Ascending aorta (tissue), 2 donors: ENCODE results near the gene METTL25B. TPM values are rescaled to one million over a fixed set of nuclear protein-coding genes. Genes with fewer than 3 reads are reported as not detected.

Source experiments
- DNase-seq, 2 donors: peaks; one replicate each; pipeline ENCODE4 v3.0.0-alpha.2; 2019; ENCODE audit warnings: low spot score in 2 of 2
- H3K27ac ChIP-seq, 2 donors: fragments of 200-600 bp; sonication (generic); one replicate each; pipeline ENCODE4 v1.5.1; 2016 to 2017; ENCODE audit warnings: mild to moderate bottlenecking in 1 of 2
- H3K27me3 ChIP-seq: fragments of 200-600 bp; sonication (generic); one replicate; pipeline ENCODE4 v1.5.1; 2017
- H3K36me3 ChIP-seq, 2 donors: fragments of 200-600 bp; sonication (generic); one replicate each; pipeline ENCODE4 v1.5.1; 2016
- H3K4me1 ChIP-seq, 2 donors: fragments of 200-600 bp; sonication (generic); one replicate each; pipeline ENCODE4 v1.5.1; 2016 to 2017; ENCODE audit warnings: mild to moderate bottlenecking in 1 of 2
- H3K4me3 ChIP-seq, 2 donors: fragments of 200-600 bp; sonication (generic); one replicate each; pipeline ENCODE4 v1.5.1; 2016 to 2017; ENCODE audit warnings: mild to moderate bottlenecking in 1 of 2
- H3K9me3 ChIP-seq, 2 donors: fragments of 200-600 bp; sonication (generic); one replicate each; pipeline ENCODE4 v1.5.1; 2016
- intact Hi-C: fragments of 100-400 bp; cut with DNase I; formaldehyde crosslinking; loops from one replicate; pipeline ENCODE4 v1.15.1; 2023
- total RNA-seq: library from RNA; depleted of rRNA; stranded (reverse); fragments of >200 nt; gene quantifications from one replicate; pipeline ENCODE4 v1.1.0, GENCODE V29; 2016
- TF ChIP-seq, protein P1 (sequence below), 3 experiments: fragments of 200-600 bp in 2 of 3; fragments of 450-650 bp in 1 of 3; sonication (generic) in 2 of 3; IDR thresholded peaks; one replicate each; pipeline ENCODE4 v1.5.1; 2016 to 2019; ENCODE audit warnings: antibody characterized with exemption in 3 of 3, mild to moderate bottlenecking in 1 of 3, moderate library complexity in 1 of 3

The METTL25B gene
- total RNA-seq, 1 donor from 2014 or later: 9.9 TPM

DNA sequence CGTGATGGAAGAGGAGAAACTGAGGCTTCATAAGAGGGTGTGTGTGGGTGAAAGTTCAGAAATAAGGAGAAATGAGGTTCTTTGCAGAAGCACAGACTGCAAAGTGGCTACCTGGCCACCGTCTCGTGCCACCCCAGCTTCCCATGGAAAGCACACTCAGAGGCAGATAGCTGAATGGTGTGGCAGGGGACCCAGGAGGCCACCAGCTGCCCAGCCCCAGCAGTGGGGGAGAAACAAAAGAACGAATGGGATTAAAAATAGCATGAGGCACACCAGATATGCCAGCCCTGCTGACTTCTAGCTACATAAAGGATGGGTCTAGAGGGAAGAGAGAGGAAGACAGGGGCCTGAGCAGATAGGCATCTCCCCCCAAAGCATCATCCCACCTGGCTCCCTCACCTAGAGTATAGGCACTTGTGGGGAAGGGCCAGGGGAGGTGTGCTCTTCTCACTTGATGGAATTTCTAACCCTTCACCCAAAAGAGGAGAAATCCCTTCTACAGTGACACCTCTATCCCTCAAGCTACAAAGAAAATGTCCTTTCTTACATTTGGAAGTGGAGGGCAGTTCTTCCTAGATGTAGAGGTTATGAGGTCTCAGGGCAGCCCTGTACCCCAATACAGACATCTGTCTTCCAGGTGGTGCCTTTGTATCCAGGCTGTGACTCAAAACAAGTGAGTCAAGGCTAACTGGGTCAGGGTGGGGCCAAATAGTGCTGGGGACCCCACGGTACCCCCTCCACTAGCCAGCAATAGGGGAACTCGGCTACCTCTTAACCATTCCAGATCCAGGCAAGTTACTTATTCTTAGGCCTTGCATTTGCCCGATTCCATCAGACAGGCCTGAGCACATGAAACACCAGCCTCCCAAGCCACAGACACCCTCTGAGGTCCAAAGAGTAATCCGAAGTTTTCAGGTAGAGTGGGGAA is 19.7 kb downstream of the METTL25B start:
- Histone ChIP-seq H3K36me3 (peaks cover 12 to 23% of the 10 kb centered on the region in 2 donors), H3K27ac (peak overlapping the region; percentile 89 to 99), H3K4me1 (peaks cover 16 to 46% of the 10 kb centered on the region in 2 donors), H3K27me3 (no peaks in the 10 kb centered on the region), H3K4me3 (peak overlapping the region; percentile 73 to 91), H3K9me3 (no peaks in the 10 kb centered on the region)
- no peak for DNase-seq
- intact Hi-C loops: loop anchor here (2.0 to 10.0 kb wide), 2 partner anchors 247 to 623 kb away; partner anchors contain the start of gene MEF2D
- TF ChIP-seq, protein P1, sequence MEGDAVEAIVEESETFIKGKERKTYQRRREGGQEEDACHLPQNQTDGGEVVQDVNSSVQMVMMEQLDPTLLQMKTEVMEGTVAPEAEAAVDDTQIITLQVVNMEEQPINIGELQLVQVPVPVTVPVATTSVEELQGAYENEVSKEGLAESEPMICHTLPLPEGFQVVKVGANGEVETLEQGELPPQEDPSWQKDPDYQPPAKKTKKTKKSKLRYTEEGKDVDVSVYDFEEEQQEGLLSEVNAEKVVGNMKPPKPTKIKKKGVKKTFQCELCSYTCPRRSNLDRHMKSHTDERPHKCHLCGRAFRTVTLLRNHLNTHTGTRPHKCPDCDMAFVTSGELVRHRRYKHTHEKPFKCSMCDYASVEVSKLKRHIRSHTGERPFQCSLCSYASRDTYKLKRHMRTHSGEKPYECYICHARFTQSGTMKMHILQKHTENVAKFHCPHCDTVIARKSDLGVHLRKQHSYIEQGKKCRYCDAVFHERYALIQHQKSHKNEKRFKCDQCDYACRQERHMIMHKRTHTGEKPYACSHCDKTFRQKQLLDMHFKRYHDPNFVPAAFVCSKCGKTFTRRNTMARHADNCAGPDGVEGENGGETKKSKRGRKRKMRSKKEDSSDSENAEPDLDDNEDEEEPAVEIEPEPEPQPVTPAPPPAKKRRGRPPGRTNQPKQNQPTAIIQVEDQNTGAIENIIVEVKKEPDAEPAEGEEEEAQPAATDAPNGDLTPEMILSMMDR (IDR thresholded peaks at IDR 0.05): no peak

DNA sequence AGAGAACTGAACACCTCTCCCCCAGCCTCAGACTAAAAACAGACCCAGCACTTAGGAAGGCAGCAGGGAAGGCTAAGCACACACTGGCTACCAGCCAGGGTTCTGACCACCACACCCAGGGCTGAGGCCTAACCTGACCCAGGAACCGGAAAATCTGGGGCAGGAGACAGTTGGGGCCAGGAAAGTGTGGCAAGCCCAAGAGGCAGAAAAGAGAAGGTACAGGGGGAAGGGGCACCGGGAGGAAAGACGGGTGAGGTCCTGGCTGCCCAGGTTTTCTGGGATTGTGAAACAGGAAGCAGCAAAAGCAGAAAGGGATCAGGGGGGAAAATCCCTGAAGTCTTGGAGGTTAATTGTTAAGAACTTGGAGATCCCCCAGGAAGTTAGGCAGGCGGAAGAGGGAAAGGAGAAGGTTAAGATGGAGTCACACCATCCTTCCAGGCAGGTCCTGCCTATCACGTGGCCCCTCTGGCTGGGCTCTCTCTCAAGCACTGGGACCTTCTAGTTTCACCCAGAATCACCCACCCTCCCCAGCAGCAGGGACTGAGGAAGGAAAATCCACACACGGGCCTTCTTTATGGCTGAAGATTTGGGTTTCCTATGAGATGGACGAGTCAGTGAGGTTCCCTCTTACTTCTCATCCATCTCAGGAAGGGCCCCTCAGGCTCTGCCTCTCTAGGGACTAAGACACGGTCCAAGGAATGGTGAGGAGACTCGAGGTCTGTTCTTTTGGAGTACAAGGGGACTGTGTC is 20.6 kb downstream of the METTL25B start:
- Histone ChIP-seq H3K27me3 (no peaks in the 10 kb centered on the region), H3K9me3 (no peaks in the 10 kb centered on the region), H3K36me3 (peaks cover 3 to 14% of the 10 kb centered on the region in 2 donors), H3K4me1 (peaks cover 16 to 46% of the 10 kb centered on the region in 2 donors), H3K27ac (peak overlapping the region; percentile 89 to 99), H3K4me3 (peak overlapping the region; percentile 73 to 91)
- TF ChIP-seq, protein P1 (IDR thresholded peaks at IDR 0.05): no peak
- peak in 1 of 2 donors; percentile 78 for DNase-seq
- intact Hi-C loops: loop anchor here (2.0 to 10.0 kb wide), 2 partner anchors 248 to 624 kb away; partner anchors contain the start of gene MEF2D

DNA sequence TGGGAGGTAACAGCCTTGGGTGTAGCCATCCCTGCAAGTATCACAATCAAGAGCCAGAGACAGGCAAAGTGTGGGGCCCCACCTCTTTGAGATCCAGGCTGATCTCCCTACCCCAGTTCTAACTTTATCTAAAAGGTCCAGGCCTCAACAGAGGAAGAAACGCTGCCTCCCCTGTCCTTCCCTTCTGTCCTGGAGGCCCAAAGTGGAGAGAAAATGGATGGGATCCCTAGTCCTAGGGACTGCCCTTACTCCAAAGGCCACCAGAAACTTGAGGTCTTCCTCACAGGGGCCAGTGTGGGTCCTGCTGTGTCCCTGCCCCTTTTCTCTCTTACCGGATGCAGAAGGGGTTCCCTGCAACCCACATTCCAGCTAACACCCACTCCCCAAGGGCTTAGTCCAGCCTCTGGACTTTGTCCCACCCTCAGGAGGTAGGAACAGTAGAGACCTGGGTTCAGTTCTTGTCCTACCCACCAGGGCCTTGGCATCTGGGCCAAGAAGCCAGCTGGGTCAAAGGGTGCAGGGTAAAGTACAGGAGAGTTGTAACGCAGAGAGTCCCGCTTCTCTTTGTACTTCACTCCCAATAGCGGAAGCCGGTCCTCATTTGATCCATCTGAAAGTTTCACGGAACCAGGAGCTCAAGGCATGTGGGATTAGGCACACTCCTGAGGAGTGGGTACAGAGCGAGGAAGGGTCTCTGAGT is 21.3 kb downstream of the METTL25B start:
- peaks cover 16 to 46% of the 10 kb centered on the region in 2 donors for H3K4me1 ChIP-seq

DNA sequence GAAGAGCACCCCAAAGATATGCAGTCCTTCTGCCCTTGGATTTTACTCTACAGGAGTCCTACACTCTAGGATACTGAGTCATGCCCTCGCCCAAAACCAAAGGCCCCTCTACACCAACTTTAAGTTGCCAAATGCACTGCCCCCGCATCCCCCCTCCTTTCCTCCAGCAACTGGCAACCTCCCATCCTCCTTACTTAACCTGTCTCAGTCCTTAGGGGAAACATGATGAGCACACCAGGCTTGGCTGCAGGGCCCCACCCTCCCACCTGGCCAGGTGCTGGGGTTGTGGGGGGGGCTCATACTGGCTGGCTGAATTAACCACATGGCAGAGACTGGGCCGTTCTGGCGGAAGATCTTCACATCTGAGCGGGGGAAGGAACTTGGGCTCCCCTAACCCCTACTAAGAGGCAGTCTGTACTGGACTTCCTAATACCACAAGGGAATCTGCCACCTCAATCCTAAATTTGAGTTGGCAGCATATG is 22.0 kb downstream of the METTL25B start:
- H3K27me3 ChIP-seq: no peaks in the 10 kb centered on the region
- intact Hi-C loops: no loop called here
- H3K27ac ChIP-seq: peak overlapping the region; percentile 89 to 99
- TF ChIP-seq, protein P1 (IDR thresholded peaks at IDR 0.05): no peak
- H3K9me3 ChIP-seq: no peaks in the 10 kb centered on the region
- DNase-seq: no peak
- H3K4me1 ChIP-seq: peaks cover 16 to 40% of the 10 kb centered on the region in 2 donors
- H3K36me3 ChIP-seq: peaks cover 0 to under 1% of the 10 kb centered on the region in 2 donors
- H3K4me3 ChIP-seq: peak overlapping the region; percentile 73 to 91

More for the DNA sequence above, 21.3 kb downstream of the METTL25B start:
- no peak for DNase-seq
- Histone ChIP-seq H3K4me3 (peak overlapping the region; percentile 73 to 91), H3K27me3 (no peaks in the 10 kb centered on the region), H3K36me3 (peaks cover 0 to 7% of the 10 kb centered on the region in 2 donors), H3K27ac (peak overlapping the region; percentile 89 to 99), H3K9me3 (no peaks in the 10 kb centered on the region)
- TF ChIP-seq, protein P1 (IDR thresholded peaks at IDR 0.05): no peak
- intact Hi-C loops: loop anchor here (2.0 to 10.0 kb wide), 2 partner anchors 249 to 625 kb away; partner anchors contain the start of gene MEF2D
